CD14-positive monocyte (primary cell): ENCODE data around the gene CCDC178. TPM values are rescaled to one million over a fixed set of nuclear protein-coding genes. Genes with fewer than 3 reads are reported as not detected.
A peak's percentile ranks its signal among the peaks of the same experiment; 100 is the strongest.

Experiments used
- DNase-seq, 3 donors: peaks; one replicate each; pipeline ENCODE4 v3.0.0-alpha.2; 2011 to 2022
- H2AFZ ChIP-seq: 2 replicates; pipeline ENCODE4 v1.6.0; 2012; ENCODE audit warnings: mild to moderate bottlenecking, low read depth, low read length, inconsistent platforms; ENCODE audit not compliant: insufficient read depth, poor library complexity, severe bottlenecking
- H3K27ac ChIP-seq, 2 donors: 1 replicate in 1 of 2; 2 replicates in 1 of 2; pipeline ENCODE4 v1.5.1; 2012 to 2013; ENCODE audit warnings: low read length in 2 of 2, control low read depth in 1 of 2, inconsistent platforms in 1 of 2, low read depth in 1 of 2, mild to moderate bottlenecking in 1 of 2
- H3K27me3 ChIP-seq, 2 donors: one replicate each; pipeline versions ENCODE4 v1.6.0 to v1.6.1; 2011 to 2013; ENCODE audit warnings: low read length in 2 of 2; ENCODE audit not compliant: control insufficient read depth in 2 of 2, insufficient read depth in 2 of 2
- H3K36me3 ChIP-seq, 2 donors: replicated peaks in 1 of 2; 1 replicate in 1 of 2; 2 replicates in 1 of 2; pipeline versions ENCODE4 v1.5.1 to v1.6.1; 2012 to 2013; ENCODE audit warnings: low read length in 2 of 2, control low read depth in 1 of 2, inconsistent platforms in 1 of 2, mild to moderate bottlenecking in 1 of 2; ENCODE audit not compliant: insufficient read depth in 2 of 2, control insufficient read depth in 1 of 2
- H3K4me1 ChIP-seq, 2 donors: 1 replicate in 1 of 2; 2 replicates in 1 of 2; pipeline versions ENCODE4 v1.5.1 to v1.6.1; 2012 to 2013; ENCODE audit warnings: low read length in 2 of 2, control low read depth in 1 of 2, inconsistent platforms in 1 of 2, mild to moderate bottlenecking in 1 of 2, moderate library complexity in 1 of 2; ENCODE audit not compliant: insufficient read depth in 2 of 2, control insufficient read depth in 1 of 2
- H3K4me2 ChIP-seq: replicated peaks from 2 replicates; pipeline ENCODE3; 2012; ENCODE audit warnings: low read length, moderate library complexity, mild to moderate bottlenecking; ENCODE audit not compliant: poor library complexity, severe bottlenecking; ENCODE audit errors: extremely low read depth
- H3K4me3 ChIP-seq, 3 experiments: fragments of 200-600 bp in 1 of 3; sonication (generic) in 1 of 3; replicated peaks in 1 of 3; 1 replicate in 2 of 3; 2 replicates in 1 of 3; pipeline ENCODE4 v1.5.1; 2011 to 2013; ENCODE audit warnings: low read length in 3 of 3, mild to moderate bottlenecking in 3 of 3, control low read depth in 2 of 3, low read depth in 2 of 3, inconsistent platforms in 1 of 3, moderate library complexity in 1 of 3
- H3K79me2 ChIP-seq: 2 replicates; pipeline ENCODE4 v1.6.0; 2012; ENCODE audit warnings: mild to moderate bottlenecking, control low read depth, inconsistent platforms, low read length, moderate library complexity; ENCODE audit not compliant: insufficient read depth
- H3K9ac ChIP-seq: 2 replicates; pipeline ENCODE4 v1.6.0; 2017; ENCODE audit warnings: low read length, mild to moderate bottlenecking; ENCODE audit not compliant: insufficient read depth, poor library complexity, severe bottlenecking
- H3K9me3 ChIP-seq, 2 donors: replicated peaks in 1 of 2; 1 replicate in 1 of 2; 2 replicates in 1 of 2; pipeline versions ENCODE4 v1.5.1 to v1.6.1; 2012 to 2013; ENCODE audit warnings: low read length in 2 of 2, control low read depth in 1 of 2; ENCODE audit not compliant: control insufficient read depth in 1 of 2, insufficient read depth in 1 of 2
- H4K20me1 ChIP-seq: 2 replicates; pipeline ENCODE4 v1.6.0; 2012; ENCODE audit warnings: mild to moderate bottlenecking, low read length, control low read depth, moderate library complexity; ENCODE audit not compliant: insufficient read depth
- H3K27ac Mint-ChIP-seq, 7 donors: one replicate each; pipeline ENCODE4 v1.8.0; 2020; ENCODE audit warnings: mild to moderate bottlenecking in 7 of 7, mixed read lengths in 7 of 7, moderate library complexity in 6 of 7, inconsistent platforms in 2 of 7
- H3K27me3 Mint-ChIP-seq, 3 donors: one replicate each; pipeline ENCODE4 v1.8.0; 2021 to 2022; ENCODE audit warnings: low read depth in 3 of 3, mild to moderate bottlenecking in 3 of 3, mixed read lengths in 3 of 3, moderate library complexity in 3 of 3, inconsistent platforms in 1 of 3
- H3K36me3 Mint-ChIP-seq, 2 donors: one replicate each; pipeline ENCODE4 v1.8.0; 2020; ENCODE audit warnings: mixed read lengths in 2 of 2, inconsistent platforms in 1 of 2, mild to moderate bottlenecking in 1 of 2
- H3K4me1 Mint-ChIP-seq: one replicate; pipeline ENCODE4 v1.8.0; 2020; ENCODE audit warnings: mild to moderate bottlenecking, mixed read lengths
- H3K4me3 Mint-ChIP-seq, 2 donors: one replicate each; pipeline ENCODE4 v1.8.0; 2020; ENCODE audit warnings: mild to moderate bottlenecking in 2 of 2, mixed read lengths in 2 of 2, moderate library complexity in 1 of 2
- H3K9me3 Mint-ChIP-seq, 7 donors: one replicate each; pipeline ENCODE4 v1.8.0; 2020 to 2022; ENCODE audit warnings: mixed read lengths in 7 of 7, mild to moderate bottlenecking in 6 of 7, moderate library complexity in 6 of 7, inconsistent platforms in 2 of 7
- WGBS: methylation state at CpG from one replicate; pipeline ENCODE4 v1.1.5; 2013; ENCODE audit warnings: missing lambda C conversion rate; ENCODE audit not compliant: insufficient coverage; 5-methylcytosine and 5-hydroxymethylcytosine counted together
- intact Hi-C, 2 donors: fragments of 100-400 bp; cut with micrococcal nuclease; formaldehyde crosslinking; loops; one replicate each; pipeline versions ENCODE4 v1.15.0 to v1.15.1; 2023
- polyA plus RNA-seq, 3 donors: library from polyadenylated mRNA; depleted of rRNA in 1 of 3; unstranded in 2 of 3; stranded (reverse) in 1 of 3; fragments of 300-500 nt in 2 of 3; fragments of >200 nt in 1 of 3; fragmentation: Illumina TruSeq in 2 of 3; gene quantifications; 1 replicate in 2 of 3; 2 replicates in 1 of 3; pipeline ENCODE4 v1.2.3, GENCODE V29; 2012 to 2021
- TF ChIP-seq, protein P1 (sequence below): fragments of 200-600 bp; IDR thresholded peaks from one replicate; pipeline ENCODE4 v1.8.0; 2022; ENCODE audit warnings: antibody characterized with exemption, mild to moderate bottlenecking

CCDC178 gene
- polyA plus RNA-seq, 3 donors, result not detected

DNA sequence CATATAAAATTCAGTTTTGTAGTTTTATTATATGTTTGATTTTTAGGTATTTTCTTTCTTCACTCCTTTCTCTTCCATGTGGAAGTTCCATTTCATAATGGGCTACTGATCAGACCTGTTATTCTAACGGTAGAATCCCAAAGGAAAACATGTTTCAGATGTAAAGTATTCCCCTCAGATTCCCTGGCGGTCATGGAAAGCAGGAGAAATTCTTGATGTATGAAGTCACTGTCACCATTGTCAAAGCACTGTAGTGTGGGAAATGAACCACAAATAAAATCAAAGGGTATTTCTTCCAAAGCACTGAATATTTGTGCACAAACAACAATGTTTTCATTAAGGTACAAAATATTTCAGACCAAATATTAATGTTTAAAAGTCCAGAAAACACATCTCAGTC is 430.4 kb downstream of the CCDC178 start:
- intact Hi-C loops, result no loop called here
- H3K36me3 ChIP-seq, result no peaks in the 10 kb centered on the region
- no peaks in the 10 kb centered on the region for H3K27me3 ChIP-seq
- no peak overlapping the region for H3K4me3 ChIP-seq
- Mint-ChIP-seq H3K27ac (no peak overlapping the region), H3K36me3 (no peaks in the 10 kb centered on the region), H3K4me1 (no peaks in the 10 kb centered on the region), H3K27me3 (no peaks in the 10 kb centered on the region), H3K9me3 (peaks cover 0 to 4% (median 0%) of the 10 kb centered on the region in 7 donors), H3K4me3 (no peak overlapping the region)
- no peaks in the 10 kb centered on the region for H4K20me1 ChIP-seq
- H3K79me2 ChIP-seq, result no peaks in the 10 kb centered on the region
- no peak overlapping the region for H3K4me2 ChIP-seq
- H3K9me3 ChIP-seq, result peaks cover 0 to 5% of the 10 kb centered on the region in 2 donors
- no peak for DNase-seq
- no peak overlapping the region for H3K9ac ChIP-seq
- 100% methylated on average over 1 of the region's 2 CpGs for WGBS
- H2AFZ ChIP-seq, result no peak overlapping the region
- no peak overlapping the region for H3K27ac ChIP-seq
- no peaks in the 10 kb centered on the region for H3K4me1 ChIP-seq
- TF ChIP-seq, protein P1, sequence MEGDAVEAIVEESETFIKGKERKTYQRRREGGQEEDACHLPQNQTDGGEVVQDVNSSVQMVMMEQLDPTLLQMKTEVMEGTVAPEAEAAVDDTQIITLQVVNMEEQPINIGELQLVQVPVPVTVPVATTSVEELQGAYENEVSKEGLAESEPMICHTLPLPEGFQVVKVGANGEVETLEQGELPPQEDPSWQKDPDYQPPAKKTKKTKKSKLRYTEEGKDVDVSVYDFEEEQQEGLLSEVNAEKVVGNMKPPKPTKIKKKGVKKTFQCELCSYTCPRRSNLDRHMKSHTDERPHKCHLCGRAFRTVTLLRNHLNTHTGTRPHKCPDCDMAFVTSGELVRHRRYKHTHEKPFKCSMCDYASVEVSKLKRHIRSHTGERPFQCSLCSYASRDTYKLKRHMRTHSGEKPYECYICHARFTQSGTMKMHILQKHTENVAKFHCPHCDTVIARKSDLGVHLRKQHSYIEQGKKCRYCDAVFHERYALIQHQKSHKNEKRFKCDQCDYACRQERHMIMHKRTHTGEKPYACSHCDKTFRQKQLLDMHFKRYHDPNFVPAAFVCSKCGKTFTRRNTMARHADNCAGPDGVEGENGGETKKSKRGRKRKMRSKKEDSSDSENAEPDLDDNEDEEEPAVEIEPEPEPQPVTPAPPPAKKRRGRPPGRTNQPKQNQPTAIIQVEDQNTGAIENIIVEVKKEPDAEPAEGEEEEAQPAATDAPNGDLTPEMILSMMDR, result no peak

DNA sequence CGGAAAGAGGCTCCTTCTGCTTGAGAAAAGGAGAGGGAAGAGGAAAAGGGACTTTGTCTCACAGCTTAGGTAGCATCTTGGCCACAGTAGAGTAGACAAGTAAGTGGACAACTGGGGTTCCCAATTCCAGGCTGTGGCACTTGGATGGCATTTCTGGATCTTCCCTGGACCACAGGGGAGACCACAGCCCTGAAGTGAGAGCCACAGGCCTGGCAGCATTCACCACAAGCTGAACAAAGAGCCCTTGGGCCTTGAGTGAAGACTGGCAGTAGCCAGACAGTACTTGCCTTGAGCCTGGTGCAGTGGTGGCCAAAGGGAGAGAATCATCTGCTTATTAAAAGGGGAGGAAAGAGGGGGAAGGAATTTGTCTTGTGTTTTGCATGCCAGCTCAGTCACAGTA is 441.6 kb downstream of the CCDC178 start:
- H3K27me3 Mint-ChIP-seq, result peaks cover 0 to 1% (median 0%) of the 10 kb centered on the region in 3 donors
- no peak overlapping the region for H3K27ac ChIP-seq
- H2AFZ ChIP-seq, result no peak overlapping the region
- peaks cover 0 to 16% (median 4%) of the 10 kb centered on the region in 7 donors for H3K9me3 Mint-ChIP-seq
- H3K4me1 ChIP-seq, result no peaks in the 10 kb centered on the region
- peak overlapping the region in 1 of 7 donors; percentile 49 for H3K27ac Mint-ChIP-seq
- H3K36me3 Mint-ChIP-seq, result no peaks in the 10 kb centered on the region
- no peaks in the 10 kb centered on the region for H3K79me2 ChIP-seq
- H3K9me3 ChIP-seq, result peaks cover 0 to 8% of the 10 kb centered on the region in 2 donors
- H3K4me3 ChIP-seq, result no peak overlapping the region
- no peaks in the 10 kb centered on the region for H3K4me1 Mint-ChIP-seq
- DNase-seq, result no peak
- no peak overlapping the region for H3K4me3 Mint-ChIP-seq
- intact Hi-C loops, result no loop called here
- H3K9ac ChIP-seq, result no peak overlapping the region
- 77% methylated on average over 1 of the region's 1 CpG for WGBS
- no peaks in the 10 kb centered on the region for H4K20me1 ChIP-seq
- TF ChIP-seq, protein P1, result no peak
- no peaks in the 10 kb centered on the region for H3K36me3 ChIP-seq
- H3K4me2 ChIP-seq, result no peak overlapping the region
- H3K27me3 ChIP-seq, result no peaks in the 10 kb centered on the region
